Adrenal gland (tissue), 19 donors: ENCODE data around the gene CCNDBP1. TPM values are rescaled to one million over a fixed set of nuclear protein-coding genes. Genes with fewer than 3 reads are reported as not detected.

Experiments
- DNase-seq, 7 donors: peaks; one replicate each; pipeline ENCODE4 v3.0.0-alpha.2; 2019 to 2020
- H3K27ac ChIP-seq, 5 donors: fragments of 200-600 bp; sonication (generic) in 4 of 5; 1 replicate in 3 of 5; 2 replicates in 2 of 5; pipeline versions ENCODE4 v1.5.1 to v1.8.0; 2016 to 2020; ENCODE audit warnings: mild to moderate bottlenecking in 1 of 5
- H3K27me3 ChIP-seq: fragments of 200-600 bp; 2 replicates; pipeline ENCODE4 v1.8.0; 2021
- H3K36me3 ChIP-seq, 2 donors: fragments of 200-600 bp; replicated peaks in 1 of 2; 1 replicate in 1 of 2; 2 replicates in 1 of 2; pipeline versions ENCODE4 v1.5.1 to v1.8.0; 2018 to 2022
- H3K4me1 ChIP-seq, 2 donors: fragments of 200-600 bp; replicated peaks in 1 of 2; 1 replicate in 1 of 2; 2 replicates in 1 of 2; pipeline versions ENCODE4 v1.5.1 to v1.8.0; 2018 to 2021
- H3K4me3 ChIP-seq, 4 donors: fragments of 200-600 bp; sonication (generic) in 3 of 4; one replicate each; pipeline ENCODE4 v1.5.1; 2016 to 2018
- H3K9me3 ChIP-seq, 3 donors: fragments of 200-600 bp; sonication (generic) in 1 of 3; replicated peaks in 1 of 3; 1 replicate in 2 of 3; 2 replicates in 1 of 3; pipeline versions ENCODE4 v1.5.1 to v1.8.0; 2016 to 2021
- POLR2A ChIP-seq, 2 donors: fragments of 450-650 bp; IDR thresholded peaks; one replicate each; pipeline ENCODE4 v1.6.1; 2017; ENCODE audit warnings: antibody characterized with exemption in 2 of 2, mild to moderate bottlenecking in 2 of 2, moderate library complexity in 1 of 2
- WGBS, 4 donors: extraction: QIAGEN DNeasy Blood & Tissue Kit in 2 of 4; methylation state at CpG; one replicate each; pipeline versions ENCODE4 v1.1.5 to v1.1.7; 2013 to 2017; 5-methylcytosine and 5-hydroxymethylcytosine counted together
- intact Hi-C, 2 donors: fragments of 100-400 bp; cut with DNase I; formaldehyde crosslinking; loops; one replicate each; pipeline versions ENCODE4 v1.14.1 to v1.15.0; 2022 to 2023
- long read RNA-seq, 10 donors: library from polyadenylated mRNA in 3 of 10; unstranded in 2 of 10; stranded (forward) in 1 of 10; transcript quantifications; one replicate each; pipeline ENCODE4 v2.0.0 and lab custom pipeline, GENCODE V29; 2021 to 2026
- polyA plus RNA-seq, 3 donors: library from polyadenylated mRNA; stranded (reverse); fragments of 200-250 nt in 2 of 3; fragments of 350-450 nt in 1 of 3; fragmentation: Illumina TruSeq in 1 of 3; extraction: RNeasy Lipid Tissue Mini Kit (QIAGEN cat#74804) in 1 of 3; gene quantifications; one replicate each; pipeline ENCODE4 v1.2.3, GENCODE V29; 2013 to 2014
- total RNA-seq, 9 donors: library from RNA; depleted of rRNA in 4 of 9; stranded (reverse); fragments of >200 nt in 4 of 9; fragments of 120-200 nt in 1 of 9; fragmentation: NEBNext Ultra II Directional in 1 of 9; extraction: Animal tissue kit (Norgen Biotek cat#: 25700) in 1 of 9; gene quantifications; one replicate each; pipeline versions ENCODE4 v1.1.0 to v1.2.4, GENCODE V29; 2013 to 2023
- TF ChIP-seq, protein P1 (sequence below), 6 experiments: fragments of 450-650 bp in 4 of 6; fragments of 200-600 bp in 2 of 6; sonication (generic) in 1 of 6; IDR thresholded peaks; 1 replicate in 5 of 6; 2 replicates in 1 of 6; pipeline versions ENCODE4 v1.5.1 to v1.8.0; 2016 to 2021; ENCODE audit warnings: antibody characterized with exemption in 6 of 6, mild to moderate bottlenecking in 2 of 6, moderate library complexity in 1 of 6
- donor health status: healthy with polysubstance abuse.
- donor health status: Bipolar disorder and iron deficiency.
- donor health status: DM: yes; HTN: yes; CAD: no.
- donor health status: DM: no; HTN: no; CAD: no.
- donor health status: DM: no; HTN: no; CAD: no.
- donor health status: DM: yes; HTN: yes; CAD: no.

Gene CCNDBP1, protein sequence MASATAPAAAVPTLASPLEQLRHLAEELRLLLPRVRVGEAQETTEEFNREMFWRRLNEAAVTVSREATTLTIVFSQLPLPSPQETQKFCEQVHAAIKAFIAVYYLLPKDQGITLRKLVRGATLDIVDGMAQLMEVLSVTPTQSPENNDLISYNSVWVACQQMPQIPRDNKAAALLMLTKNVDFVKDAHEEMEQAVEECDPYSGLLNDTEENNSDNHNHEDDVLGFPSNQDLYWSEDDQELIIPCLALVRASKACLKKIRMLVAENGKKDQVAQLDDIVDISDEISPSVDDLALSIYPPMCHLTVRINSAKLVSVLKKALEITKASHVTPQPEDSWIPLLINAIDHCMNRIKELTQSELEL
- total RNA-seq = 100 to 1,000 TPM in 2 of 9 donors, 10 to 100 TPM in 7; 66.0 to 160 (median 91.2) TPM
- 100 to 1,000 TPM in 1 of 3 donors, 10 to 100 TPM in 2; 34.1 to 106 (median 35.4) TPM for polyA plus RNA-seq
- long read RNA-seq, donor 1, transcript CCNDBP1-208 (12 exons, 1,634 nt) = minor isoform, 5 of 37 reads
- long read RNA-seq, donor 1, transcript CCNDBP1-201 (11 exons, 3,660 nt) = major isoform, 24 of 37 reads
- long read RNA-seq, donor 1, transcript CCNDBP1-207 (2 exons, 750 nt) = minor isoform, 7 of 37 reads
- long read RNA-seq, donor 1, partial matches to known transcripts = 0 of 37 reads
- long read RNA-seq, donor 1, other reads (novel, unspliced or antisense) = 0 of 37 reads
- long read RNA-seq, donor 2, transcript CCNDBP1-201 (11 exons, 3,660 nt) = major isoform, 17 of 38 reads
- long read RNA-seq, donor 2, transcript CCNDBP1-208 (12 exons, 1,634 nt) = minor isoform, 9 of 38 reads
- long read RNA-seq, donor 2, transcript CCNDBP1-207 (2 exons, 750 nt) = minor isoform, 6 of 38 reads
- long read RNA-seq, donor 2, partial matches to known transcripts = 0 of 38 reads
- long read RNA-seq, donor 2, other reads (novel, unspliced or antisense) = 0 of 38 reads
- long read RNA-seq, donor 3, transcript CCNDBP1-208 (12 exons, 1,634 nt) = major isoform, 15 of 32 reads
- long read RNA-seq, donor 3, transcript CCNDBP1-201 (11 exons, 3,660 nt) = major isoform, 15 of 32 reads
- long read RNA-seq, donor 3, partial matches to known transcripts = 0 of 32 reads
- long read RNA-seq, donor 3, other reads (novel, unspliced or antisense) = 0 of 32 reads
- long read RNA-seq, donor 4, transcript CCNDBP1-208 (12 exons, 1,634 nt) = minor isoform, 23 of 120 reads
- long read RNA-seq, donor 4, transcript CCNDBP1-201 (11 exons, 3,660 nt) = major isoform, 83 of 120 reads
- long read RNA-seq, donor 4, partial matches to known transcripts = 5 of 120 reads
- long read RNA-seq, donor 4, other reads (novel, unspliced or antisense) = 3 of 120 reads
- long read RNA-seq, donor 5, transcript CCNDBP1-201 (11 exons, 3,660 nt) = major isoform, 89 of 180 reads
- long read RNA-seq, donor 5, transcript CCNDBP1-204 (10 exons, 1,450 nt) = minor isoform, 6 of 180 reads
- long read RNA-seq, donor 5, transcript CCNDBP1-208 (12 exons, 1,634 nt) = minor isoform, 63 of 180 reads
- long read RNA-seq, donor 5, partial matches to known transcripts = 10 of 180 reads
- long read RNA-seq, donor 5, other reads (novel, unspliced or antisense) = 7 of 180 reads
- long read RNA-seq, donor 6, transcript CCNDBP1-201 (11 exons, 3,660 nt) = major isoform, 31 of 50 reads
- long read RNA-seq, donor 6, transcript CCNDBP1-208 (12 exons, 1,634 nt) = minor isoform, 8 of 50 reads
- long read RNA-seq, donor 6, partial matches to known transcripts = 5 of 50 reads
- long read RNA-seq, donor 6, other reads (novel, unspliced or antisense) = 2 of 50 reads
- long read RNA-seq, donor 7, transcript CCNDBP1-201 (11 exons, 3,660 nt) = minor isoform, 5 of 12 reads
- long read RNA-seq, donor 7, transcript CCNDBP1-208 (12 exons, 1,634 nt) = major isoform, 6 of 12 reads
- long read RNA-seq, donor 7, partial matches to known transcripts = 0 of 12 reads
- long read RNA-seq, donor 7, other reads (novel, unspliced or antisense) = 0 of 12 reads
- long read RNA-seq, donor 8, transcript CCNDBP1-208 (12 exons, 1,634 nt) = minor isoform, 18 of 53 reads
- long read RNA-seq, donor 8, transcript CCNDBP1-201 (11 exons, 3,660 nt) = major isoform, 32 of 53 reads
- long read RNA-seq, donor 8, partial matches to known transcripts = 0 of 53 reads
- long read RNA-seq, donor 8, other reads (novel, unspliced or antisense) = 0 of 53 reads
- long read RNA-seq, donor 9, transcript CCNDBP1-201 (11 exons, 3,660 nt) = major isoform, 19 of 43 reads
- long read RNA-seq, donor 9, transcript CCNDBP1-208 (12 exons, 1,634 nt) = minor isoform, 9 of 43 reads
- long read RNA-seq, donor 9, partial matches to known transcripts = 10 of 43 reads
- long read RNA-seq, donor 9, other reads (novel, unspliced or antisense) = 0 of 43 reads
- long read RNA-seq, donor 10, transcript CCNDBP1-201 (11 exons, 3,660 nt) = major isoform, 6 of 16 reads
- long read RNA-seq, donor 10, transcript CCNDBP1-208 (12 exons, 1,634 nt) = major isoform, 6 of 16 reads
- long read RNA-seq, donor 10, partial matches to known transcripts = 0 of 16 reads
- long read RNA-seq, donor 10, other reads (novel, unspliced or antisense) = 0 of 16 reads

- H3K36me3 ChIP-seq = peaks cover 0 to 12% of the 10 kb centered on the region in 2 donors
Observed at GRCh38 chr15:43185157-43186002, at the start of gene CCNDBP1. Gene CCNDBP1 (plus strand): TSS chr15:43185403. CDS start chr15:43185499, 96 bp downstream.

GRCh38 chr15:43143203-43143941 is 41.8 kb upstream of the CCNDBP1 start:
- intact Hi-C loops = no loop called here
- DNase-seq = no peak
- WGBS, 4 donors = 82 to 90% (median 87%) methylated on average over 4 of the region's 4 CpGs
- peaks cover 0 to 30% of the 10 kb centered on the region in 2 donors for H3K36me3 ChIP-seq
- no peaks in the 10 kb centered on the region for H3K27me3 ChIP-seq
- no peak overlapping the region for H3K27ac ChIP-seq
- H3K4me3 ChIP-seq = no peak overlapping the region
- no peaks in the 10 kb centered on the region for H3K9me3 ChIP-seq
- no peaks in the 10 kb centered on the region for H3K4me1 ChIP-seq
- TF ChIP-seq, protein P1, sequence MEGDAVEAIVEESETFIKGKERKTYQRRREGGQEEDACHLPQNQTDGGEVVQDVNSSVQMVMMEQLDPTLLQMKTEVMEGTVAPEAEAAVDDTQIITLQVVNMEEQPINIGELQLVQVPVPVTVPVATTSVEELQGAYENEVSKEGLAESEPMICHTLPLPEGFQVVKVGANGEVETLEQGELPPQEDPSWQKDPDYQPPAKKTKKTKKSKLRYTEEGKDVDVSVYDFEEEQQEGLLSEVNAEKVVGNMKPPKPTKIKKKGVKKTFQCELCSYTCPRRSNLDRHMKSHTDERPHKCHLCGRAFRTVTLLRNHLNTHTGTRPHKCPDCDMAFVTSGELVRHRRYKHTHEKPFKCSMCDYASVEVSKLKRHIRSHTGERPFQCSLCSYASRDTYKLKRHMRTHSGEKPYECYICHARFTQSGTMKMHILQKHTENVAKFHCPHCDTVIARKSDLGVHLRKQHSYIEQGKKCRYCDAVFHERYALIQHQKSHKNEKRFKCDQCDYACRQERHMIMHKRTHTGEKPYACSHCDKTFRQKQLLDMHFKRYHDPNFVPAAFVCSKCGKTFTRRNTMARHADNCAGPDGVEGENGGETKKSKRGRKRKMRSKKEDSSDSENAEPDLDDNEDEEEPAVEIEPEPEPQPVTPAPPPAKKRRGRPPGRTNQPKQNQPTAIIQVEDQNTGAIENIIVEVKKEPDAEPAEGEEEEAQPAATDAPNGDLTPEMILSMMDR (IDR thresholded peaks at IDR 0.05) = no peak
- no peak for TF ChIP-seq POLR2A (IDR thresholded peaks at IDR 0.05)

More at GRCh38 chr15:43185157-43186002, at the start of gene CCNDBP1:
- Histone ChIP-seq H3K4me3 (peak within 1 kb of the TSS; percentile 69 to 81 (median 76)), H3K27ac (peak within 1 kb of the TSS in 4 of 5 donors; percentile 85 to 95 (median 88)), H3K4me1 (peaks cover 5 to 33% of the 10 kb centered on the region in 2 donors), H3K27me3 (no peaks in the 10 kb centered on the region), H3K9me3 (no peaks in the 10 kb centered on the region)
- WGBS, 4 donors = 0 to 3% (median 1%) methylated on average over 6 to 69 of the region's 69 CpGs
- intact Hi-C loops = no loop called here
- DNase-seq = peak; percentile 93 to 98 (median 97)
- TF ChIP-seq, protein P1 (IDR thresholded peaks at IDR 0.05) = peak in 4 of 6 experiments; percentile 8 to 23 (median 19)
- peak; percentile 83 to 92 for TF ChIP-seq POLR2A (IDR thresholded peaks at IDR 0.05)
